ENCODE results near the gene ELOVL5.
"Not testable (repeated sequence)": the region's sequence is repeated elsewhere in the genome, so short reads cannot be mapped to it uniquely, and the experiment has no call there.

Gene ELOVL5

DNA sequence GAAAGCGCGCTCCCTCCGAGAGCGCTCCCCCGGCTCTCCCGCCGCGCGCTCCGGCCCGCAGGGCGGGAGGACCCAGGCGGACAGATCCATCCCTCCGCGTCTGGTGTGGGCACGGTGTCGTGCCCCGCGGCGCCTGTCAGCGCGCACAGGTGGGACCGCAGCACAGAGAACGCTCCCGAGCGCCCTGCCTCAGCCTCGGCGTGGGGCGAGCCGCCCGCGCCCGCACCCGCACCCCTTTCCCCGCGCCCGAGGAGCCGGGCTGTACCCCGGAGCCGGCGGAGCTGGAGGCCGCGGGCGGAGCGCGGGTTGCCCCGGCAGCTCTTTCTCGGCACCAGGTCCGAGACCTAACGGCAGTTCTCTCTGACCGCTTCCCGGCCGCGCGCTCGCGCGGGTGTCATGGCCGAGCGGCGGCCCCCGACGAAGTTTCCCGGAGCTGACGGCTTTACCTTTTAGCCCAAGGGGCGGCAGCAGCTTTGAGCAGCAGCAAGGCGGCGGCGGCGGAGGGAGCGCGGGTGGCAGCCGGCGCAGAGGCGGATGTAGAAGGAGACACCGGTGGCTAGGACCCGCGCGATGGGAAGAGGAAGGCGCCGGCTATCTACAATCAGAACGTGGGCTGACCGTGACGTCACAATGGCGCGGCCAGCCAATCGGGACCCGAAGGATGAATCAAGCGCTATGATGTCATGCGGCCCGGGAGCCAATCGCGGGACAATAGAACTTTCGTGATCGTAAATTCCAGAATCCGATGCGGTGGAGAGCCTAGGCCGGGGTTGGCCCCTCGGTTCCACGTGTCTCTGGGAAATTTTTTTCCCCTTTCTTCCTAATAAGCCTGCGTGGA is at the start of gene ELOVL5:
Gene ELOVL5 (minus strand): TSS at position 580 of the 838 bp plus-strand sequence. CDS start 53,251 bp downstream, outside the sequence.
- DNase-seq, result peak; percentile 99

- DNase-seq, result no peak
Observed at GRCh38 chr6:53397283-53397682, 48.5 kb upstream of the ELOVL5 start.

GRCh38 chr6:53395986-53396385 is 47.2 kb upstream of the ELOVL5 start:
- DNase-seq, result no peak

DNA sequence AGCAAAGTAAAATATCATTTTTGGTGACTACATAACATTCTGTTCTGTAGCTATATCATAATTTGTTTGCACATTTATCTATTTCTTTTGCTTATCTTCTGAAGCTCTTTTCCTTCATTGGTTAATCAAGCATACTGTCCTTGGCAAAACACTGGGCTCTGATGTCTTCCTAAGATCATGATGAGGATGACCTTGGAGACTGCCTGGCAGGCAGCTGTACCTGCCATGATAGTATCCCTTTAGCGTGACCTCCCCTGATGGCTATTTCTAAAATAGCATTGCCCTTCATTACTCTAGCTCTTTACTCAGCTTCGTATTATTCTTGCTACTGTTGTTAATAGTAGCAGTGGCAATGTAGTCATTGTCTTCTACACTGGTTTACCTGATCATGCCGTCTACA is 46.0 kb upstream of the ELOVL5 start:
- no peak for DNase-seq

GRCh38 chr6:53391170-53391569 is 42.4 kb upstream of the ELOVL5 start:
- no peak for DNase-seq

- DNase-seq, result no peak
Observed at GRCh38 chr6:53390010-53390409, 41.3 kb upstream of the ELOVL5 start.

- not testable (repeated sequence) for DNase-seq
Observed at GRCh38 chr6:53388615-53389014, 39.9 kb upstream of the ELOVL5 start.

- no peak for DNase-seq
Observed at GRCh38 chr6:53382421-53382820, 33.7 kb upstream of the ELOVL5 start.

DNA sequence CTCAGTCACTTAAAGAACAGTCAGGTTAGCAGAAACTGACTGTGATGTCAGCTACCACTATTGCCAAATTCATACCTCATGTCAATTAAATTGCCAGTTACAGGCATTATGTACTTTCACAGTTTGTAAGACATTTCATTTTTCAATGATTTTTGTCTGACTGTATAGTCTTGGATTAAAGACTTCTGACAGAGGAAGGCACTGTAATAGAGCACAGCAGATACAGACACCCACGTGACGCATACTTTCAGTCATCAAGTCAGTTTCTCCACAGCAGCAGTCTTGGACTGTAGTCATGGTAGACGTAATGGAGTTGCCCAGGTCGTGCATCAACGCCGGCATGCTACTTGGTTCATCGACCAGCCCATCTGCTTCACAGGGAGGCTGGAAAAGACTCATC is 29.5 kb upstream of the ELOVL5 start:
- no peak for DNase-seq

DNA sequence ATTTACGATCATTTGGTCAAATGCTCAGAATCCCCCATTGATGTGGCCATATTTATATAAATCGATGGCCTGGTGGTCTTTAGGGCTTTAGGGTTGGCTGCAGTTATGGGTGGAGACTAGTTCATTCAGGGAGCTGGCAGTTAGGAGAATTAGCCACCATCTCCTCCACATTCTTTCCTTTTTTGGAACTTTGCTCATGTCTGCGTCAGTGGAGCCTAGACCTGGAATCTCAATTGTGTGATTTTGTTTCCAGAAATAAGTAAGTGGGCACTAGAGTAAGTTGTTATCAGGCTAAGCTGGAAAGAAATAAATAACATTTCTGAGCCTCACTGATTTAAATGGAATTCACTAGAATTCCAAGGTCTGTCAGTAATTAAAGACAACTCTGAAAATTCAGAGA is 29.0 kb upstream of the ELOVL5 start:
- DNase-seq, result no peak

DNA sequence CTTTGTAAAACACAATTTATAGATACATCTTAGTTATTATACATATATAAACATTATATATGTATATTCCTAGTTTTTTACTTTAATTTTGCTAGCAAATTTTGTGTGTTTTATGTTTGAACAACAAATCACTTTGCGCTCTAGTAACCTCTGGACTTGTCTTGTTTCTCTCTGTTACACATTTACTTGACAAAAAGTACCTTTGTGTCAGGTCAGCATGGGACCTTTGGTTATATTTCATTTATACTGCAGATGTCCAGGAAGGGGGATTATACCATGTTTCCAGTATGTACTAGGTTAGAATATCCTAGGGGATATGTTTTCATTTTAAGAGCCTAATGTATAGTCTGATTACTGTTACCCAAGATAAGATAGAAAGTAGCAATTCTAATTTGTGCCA is 28.5 kb upstream of the ELOVL5 start:
- no peak for DNase-seq

GRCh38 chr6:53376661-53377226 is 28.0 kb upstream of the ELOVL5 start:
- no peak for DNase-seq

GRCh38 chr6:53375847-53376246 is 27.1 kb upstream of the ELOVL5 start:
- DNase-seq, result peak; percentile 21

DNA sequence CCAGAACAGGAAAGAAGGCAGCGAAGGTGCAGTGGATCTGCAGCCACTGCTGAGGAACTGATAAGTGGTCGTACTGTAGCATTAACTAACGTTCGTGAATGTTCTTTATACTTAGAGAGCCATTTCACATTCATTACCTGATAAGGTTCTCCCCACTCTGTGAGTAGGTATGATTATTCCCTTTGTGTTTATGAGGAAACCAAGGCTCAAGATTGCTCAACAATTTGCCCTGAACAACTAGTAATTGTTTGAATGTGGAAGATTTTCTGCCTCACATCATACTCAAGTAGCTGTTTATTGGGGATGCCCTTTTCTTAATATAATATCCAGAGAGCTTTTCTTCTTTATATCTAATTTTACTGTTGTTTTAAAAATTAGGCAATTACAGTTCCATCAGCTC is 24.9 kb upstream of the ELOVL5 start:
- DNase-seq, result no peak

DNA sequence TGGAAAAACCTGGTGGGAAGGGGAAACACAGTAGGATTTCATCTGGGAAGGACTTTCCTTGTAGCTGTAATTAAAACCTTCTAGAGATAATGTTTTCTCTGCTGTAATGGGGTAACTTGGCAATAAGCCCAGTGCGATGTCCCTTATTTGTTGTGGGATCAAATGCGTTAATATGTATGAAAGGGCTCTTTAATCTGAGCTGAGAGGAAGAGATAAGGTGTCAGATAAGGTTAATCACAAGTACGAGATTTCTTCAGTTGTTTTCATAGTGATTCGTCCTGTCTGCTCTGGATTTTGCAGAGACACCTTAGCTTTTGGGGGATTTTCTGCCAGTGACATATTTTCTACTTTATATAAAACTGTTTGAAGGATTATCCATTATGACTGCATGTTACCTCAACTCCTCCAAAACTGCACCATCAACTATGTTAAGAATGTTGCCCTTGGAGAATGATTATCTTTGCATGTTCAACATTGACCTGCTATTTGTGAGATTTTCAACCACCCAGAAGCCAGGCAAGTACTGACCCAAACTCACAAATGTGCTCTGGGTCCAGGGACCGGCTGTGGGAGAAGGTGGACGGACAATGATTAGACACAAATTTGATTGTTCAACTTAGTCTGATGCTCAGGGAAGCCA is 21.2 kb upstream of the ELOVL5 start:
- no peak for DNase-seq

GRCh38 chr6:53369051-53369450 is 20.3 kb upstream of the ELOVL5 start:
- DNase-seq, result no peak

DNA sequence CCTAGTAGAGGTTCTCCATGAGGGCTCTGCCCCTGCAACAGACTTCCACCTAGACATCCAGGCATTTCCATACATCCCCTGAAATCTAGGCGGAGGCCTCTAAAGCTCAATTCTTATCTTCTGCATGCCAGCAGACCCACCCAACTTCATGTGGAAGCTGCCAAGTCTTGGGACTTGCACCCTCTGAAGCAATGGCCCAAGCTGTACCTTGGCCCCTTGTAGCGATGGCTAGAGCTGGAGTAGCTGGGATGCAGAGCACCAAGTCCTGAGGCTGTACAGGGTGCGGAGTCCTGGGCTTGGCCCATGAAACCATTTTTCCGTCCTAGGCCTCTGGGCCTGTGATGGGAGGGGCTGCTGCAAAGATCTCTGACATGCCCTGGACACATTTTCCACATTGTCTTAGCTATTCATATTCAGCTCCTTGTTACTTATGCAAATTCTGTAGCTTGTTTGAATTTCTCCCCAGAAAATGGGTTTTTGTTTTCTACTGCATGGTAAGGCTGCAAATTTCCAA is 17.4 kb upstream of the ELOVL5 start:
- DNase-seq, result no peak

DNA sequence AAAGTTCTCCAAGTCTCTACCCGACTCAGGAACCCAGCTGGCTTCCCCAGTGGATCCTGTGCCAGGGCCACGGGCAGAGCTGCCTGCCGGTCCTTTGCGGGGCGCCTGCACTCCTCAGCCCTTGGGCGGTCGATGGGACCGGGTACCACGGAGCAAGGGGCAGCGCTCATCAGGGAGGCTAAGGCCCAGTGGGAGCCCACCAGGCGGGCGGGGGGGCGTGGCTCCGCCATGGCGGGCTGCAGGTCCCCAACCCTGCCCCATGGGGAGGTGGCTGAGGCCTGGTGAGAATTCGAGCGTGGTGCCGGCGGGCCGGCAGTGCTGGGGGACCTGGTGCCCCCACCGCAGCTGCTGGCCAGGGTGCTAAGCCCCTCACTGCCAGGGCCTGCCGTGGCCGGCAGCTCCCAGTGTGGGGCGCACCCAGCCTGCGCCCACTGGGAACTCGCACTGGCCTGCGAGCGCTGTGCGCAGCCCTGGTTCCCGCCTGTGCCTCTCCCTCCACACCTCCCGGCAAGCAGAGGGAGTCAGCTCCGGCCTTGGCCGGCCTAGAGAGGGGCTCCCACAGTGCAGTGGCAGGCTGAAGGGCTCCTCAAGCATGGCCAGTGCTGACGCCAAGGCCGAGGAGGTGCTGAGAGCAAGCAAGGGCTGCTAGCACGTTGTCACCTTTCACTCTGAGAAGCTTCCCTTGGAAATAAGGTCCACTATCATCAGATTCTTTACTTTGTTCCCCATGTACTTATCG is 14.8 kb upstream of the ELOVL5 start:
- no peak for DNase-seq

DNA sequence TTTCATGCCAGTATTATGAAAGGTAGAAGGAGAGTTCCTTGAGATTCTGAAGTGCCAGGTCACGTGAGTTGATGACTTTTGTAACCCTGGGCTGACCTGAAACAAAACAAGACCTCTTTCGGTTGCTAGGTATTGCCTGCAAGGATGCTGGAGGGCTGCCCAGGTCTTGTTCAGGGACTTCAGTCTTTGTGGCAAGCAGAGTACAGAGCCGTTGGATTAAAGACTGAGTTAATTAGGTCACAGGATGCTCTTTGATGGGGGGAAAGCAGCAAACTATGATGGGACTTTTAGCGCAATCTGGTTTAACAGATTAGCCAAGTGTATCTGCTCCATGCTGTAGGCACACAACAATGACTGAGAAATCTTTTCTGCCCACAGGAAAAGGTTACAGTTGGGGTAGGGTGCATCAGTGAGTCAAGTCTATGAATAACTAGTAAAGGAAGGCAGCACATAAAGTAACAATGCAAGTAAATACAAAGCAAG is 12.8 kb upstream of the ELOVL5 start:
- peak; percentile 12 for DNase-seq

DNA sequence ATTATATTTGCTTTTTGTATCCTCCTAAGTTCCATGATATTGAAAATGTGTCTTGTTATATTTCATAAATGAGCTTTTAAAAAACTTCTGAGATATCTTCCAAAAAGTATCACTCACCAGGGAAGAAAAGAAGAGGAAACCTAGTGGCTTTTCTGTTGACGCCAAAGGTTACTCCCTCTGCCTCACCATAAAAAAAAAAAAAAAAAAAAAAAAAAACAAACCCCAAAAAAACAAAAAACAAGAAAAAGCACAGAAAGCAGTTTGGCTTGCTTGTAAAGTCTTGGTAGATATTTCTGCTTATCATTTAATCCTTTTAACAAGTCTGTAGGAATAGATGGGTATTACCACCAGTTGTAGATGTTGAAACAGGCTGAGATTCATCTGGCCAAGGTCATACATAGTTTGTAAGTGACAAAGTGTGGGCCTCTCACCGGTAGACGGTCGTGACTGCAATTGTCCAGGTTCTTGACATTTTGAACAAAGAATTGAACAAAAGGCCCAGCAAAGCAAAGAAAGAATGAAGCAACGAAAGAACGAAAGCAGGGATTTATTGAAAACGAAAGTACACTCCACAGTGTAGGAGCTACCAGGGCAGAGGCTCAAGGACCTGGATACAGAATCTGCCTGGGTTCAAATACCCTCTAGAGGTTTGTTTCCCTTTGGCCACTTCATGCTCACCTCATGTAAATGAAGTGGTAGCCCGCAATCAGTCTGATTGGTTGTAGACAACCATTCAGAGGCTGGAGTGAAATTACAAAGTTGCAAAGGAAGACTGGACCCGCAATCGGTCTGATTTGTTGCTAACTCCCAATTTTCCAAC is 11.6 kb upstream of the ELOVL5 start:
- peak; percentile 64 for DNase-seq

- DNase-seq, result no peak
Observed at GRCh38 chr6:53359843-53360092, 11.0 kb upstream of the ELOVL5 start.

DNA sequence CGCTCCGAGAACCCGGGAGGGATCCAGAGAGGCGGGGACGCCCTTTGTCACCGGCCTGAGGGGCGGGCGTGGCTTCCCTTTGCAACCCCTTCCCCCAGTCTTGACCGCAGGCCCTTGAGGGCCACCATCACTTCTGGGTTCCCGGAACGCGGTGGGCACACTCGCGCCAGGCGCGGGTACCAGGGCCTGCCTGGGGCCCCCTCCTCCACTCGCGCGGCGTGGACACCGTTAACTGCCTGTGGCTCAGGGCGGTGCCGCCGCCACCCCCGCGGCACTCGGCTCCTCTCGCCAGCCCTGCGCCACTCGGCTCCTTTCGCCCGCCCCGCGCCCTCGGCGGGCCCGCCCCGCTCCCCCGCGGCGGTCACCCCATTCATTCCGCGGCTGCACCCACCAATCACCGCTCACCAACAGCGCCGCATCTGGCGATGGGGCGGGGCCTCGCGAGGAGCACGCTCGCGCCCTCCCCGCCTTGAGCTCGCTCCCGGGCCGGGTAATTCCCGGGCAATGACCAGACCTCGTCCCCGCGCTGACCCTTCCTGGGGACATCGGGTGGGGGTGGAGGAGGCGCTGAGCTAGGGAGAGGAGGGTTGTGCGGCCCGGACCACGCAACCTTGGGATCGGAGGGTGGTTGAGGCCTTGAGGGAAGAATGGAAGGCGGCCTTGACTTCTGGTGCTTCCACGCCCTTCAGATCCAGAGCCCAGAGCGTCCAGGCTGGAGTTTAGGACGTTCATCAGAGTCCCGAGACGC is 10.5 kb upstream of the ELOVL5 start:
- DNase-seq, result peak; percentile 98
